ENCODE measurements around the gene HS3ST4.

Gene HS3ST4

DNA sequence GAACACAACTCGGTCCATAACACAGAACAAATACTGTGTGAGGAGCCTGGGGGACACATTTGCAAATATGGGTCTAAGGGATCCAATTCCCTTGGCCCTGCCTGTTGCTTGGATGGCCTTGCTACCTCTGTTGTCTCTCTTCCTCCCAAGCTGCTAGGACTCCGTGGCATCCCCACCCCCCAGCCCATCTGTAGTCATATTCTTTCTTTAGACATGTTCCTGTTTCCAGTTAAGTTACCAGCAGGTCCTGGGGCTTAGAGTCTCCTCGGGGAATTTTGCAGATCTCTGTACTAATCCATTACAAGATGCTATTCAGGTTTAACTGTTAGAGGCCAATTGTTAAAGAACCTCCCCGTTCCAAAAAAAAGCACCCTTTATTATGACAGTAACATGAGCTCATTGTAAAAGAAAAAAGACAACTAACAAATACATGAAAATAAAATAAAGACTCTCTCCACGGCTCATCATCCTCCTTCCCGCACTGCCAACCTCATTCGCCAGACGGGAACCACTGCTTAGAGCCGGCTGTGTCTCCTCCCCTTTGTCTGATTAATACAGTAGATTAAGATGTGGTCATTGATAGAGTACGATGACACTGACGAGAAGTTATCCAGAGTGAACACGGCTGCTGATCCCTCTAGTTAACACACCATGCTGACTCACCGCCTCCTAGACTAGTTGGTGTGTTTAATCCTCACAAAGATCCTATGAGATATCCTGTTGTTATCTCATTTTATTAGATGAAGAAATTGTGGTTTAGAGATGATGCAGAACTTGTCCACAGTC is 22.2 kb downstream of the HS3ST4 start:
- no peaks in the 10 kb centered on the region for H3K9me3 Mint-ChIP-seq
- H3K27ac Mint-ChIP-seq: no peak overlapping the region
- no peak overlapping the region for H3K4me3 Mint-ChIP-seq
- DNase-seq (no peak), ATAC-seq (no peak)
- peaks cover 22% of the 10 kb centered on the region for H3K27me3 Mint-ChIP-seq
- H3K4me1 Mint-ChIP-seq: no peaks in the 10 kb centered on the region

DNA sequence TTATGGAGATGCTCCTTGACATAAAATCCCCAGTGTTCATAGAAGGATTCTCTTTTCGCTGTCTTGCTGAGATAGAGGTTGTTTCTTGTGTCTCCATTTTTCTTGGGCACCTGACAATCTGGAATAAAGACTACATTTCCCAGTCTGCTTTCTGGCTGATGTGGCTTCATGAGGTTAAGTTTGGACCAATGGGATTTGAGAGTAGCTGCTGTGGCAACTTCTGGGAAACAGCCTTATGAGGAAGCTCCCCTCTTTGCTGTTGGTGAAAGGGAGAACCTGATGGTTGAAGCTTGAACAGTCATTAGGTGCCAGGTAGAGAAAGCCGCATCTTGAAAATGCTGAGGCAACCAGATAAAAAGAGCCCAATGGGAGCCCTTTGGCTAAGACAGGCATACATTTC is 24.4 kb downstream of the HS3ST4 start:
- no peak overlapping the region for H3K4me3 Mint-ChIP-seq
- no peak for ATAC-seq
- no peaks in the 10 kb centered on the region for H3K4me1 Mint-ChIP-seq

DNA sequence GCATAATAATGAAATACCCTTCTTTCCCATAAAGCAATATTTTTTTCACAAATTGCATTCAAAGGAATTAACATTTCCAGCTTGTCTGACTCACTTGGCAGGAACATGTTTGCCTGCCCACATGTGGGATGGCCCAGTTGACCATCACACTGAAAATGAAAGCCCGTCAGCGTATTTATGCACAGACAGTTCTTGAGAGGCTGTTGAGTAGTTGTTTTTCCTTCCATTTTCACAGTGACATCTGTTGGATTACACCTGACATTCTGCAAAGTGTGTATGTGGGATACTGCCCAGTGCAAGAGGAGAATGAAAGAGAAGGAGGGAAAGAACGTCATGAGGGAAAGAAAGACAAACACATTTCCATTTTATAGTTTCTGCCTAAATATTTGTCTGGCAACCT is 29.7 kb downstream of the HS3ST4 start:
- H3K27ac Mint-ChIP-seq: no peak overlapping the region
- ATAC-seq: no peak
- no peaks in the 10 kb centered on the region for H3K27me3 Mint-ChIP-seq
- no peak overlapping the region for H3K4me3 Mint-ChIP-seq
- no peaks in the 10 kb centered on the region for H3K9me3 Mint-ChIP-seq
- no peaks in the 10 kb centered on the region for H3K4me1 Mint-ChIP-seq
- DNase-seq: no peak

More for the DNA sequence above, 24.4 kb downstream of the HS3ST4 start:
- no peaks in the 10 kb centered on the region for H3K9me3 Mint-ChIP-seq
- no peak overlapping the region for H3K27ac Mint-ChIP-seq
- no peak for DNase-seq
- H3K27me3 Mint-ChIP-seq: peaks cover 15% of the 10 kb centered on the region

DNA sequence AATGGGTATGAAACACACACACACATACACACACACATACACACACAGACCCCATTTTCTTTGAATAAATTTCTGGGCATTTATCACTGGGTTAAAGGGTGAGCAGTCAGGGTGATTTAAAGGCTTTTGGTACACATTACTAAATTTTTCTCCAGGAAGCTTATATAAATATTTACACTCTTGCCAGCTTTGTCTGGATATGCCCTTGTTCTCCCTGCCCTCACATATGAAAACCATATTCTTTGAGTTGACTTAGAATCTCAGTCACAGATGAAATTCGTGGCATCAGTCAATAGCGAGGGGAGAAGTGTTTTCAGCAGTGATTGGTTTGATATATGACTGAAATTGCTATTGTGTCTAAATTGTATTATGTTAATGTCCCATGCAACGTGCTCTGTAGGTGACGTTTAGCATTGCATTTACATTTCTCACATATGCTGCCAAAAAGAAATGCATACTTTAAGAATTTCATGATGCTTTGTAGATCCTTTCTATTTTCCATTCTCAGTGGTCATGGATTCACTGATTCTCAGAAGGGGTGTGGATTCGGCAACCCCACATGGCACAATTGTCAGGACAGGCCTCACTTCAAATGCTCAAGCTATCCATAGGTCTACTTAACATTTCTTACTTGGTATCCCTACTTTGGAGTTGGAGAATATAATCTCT is 34.8 kb downstream of the HS3ST4 start:
- Mint-ChIP-seq H3K27ac (no peak overlapping the region), H3K4me3 (no peak overlapping the region), H3K9me3 (no peaks in the 10 kb centered on the region), H3K27me3 (no peaks in the 10 kb centered on the region), H3K4me1 (no peaks in the 10 kb centered on the region)
- ATAC-seq (no peak), DNase-seq (no peak)

DNA sequence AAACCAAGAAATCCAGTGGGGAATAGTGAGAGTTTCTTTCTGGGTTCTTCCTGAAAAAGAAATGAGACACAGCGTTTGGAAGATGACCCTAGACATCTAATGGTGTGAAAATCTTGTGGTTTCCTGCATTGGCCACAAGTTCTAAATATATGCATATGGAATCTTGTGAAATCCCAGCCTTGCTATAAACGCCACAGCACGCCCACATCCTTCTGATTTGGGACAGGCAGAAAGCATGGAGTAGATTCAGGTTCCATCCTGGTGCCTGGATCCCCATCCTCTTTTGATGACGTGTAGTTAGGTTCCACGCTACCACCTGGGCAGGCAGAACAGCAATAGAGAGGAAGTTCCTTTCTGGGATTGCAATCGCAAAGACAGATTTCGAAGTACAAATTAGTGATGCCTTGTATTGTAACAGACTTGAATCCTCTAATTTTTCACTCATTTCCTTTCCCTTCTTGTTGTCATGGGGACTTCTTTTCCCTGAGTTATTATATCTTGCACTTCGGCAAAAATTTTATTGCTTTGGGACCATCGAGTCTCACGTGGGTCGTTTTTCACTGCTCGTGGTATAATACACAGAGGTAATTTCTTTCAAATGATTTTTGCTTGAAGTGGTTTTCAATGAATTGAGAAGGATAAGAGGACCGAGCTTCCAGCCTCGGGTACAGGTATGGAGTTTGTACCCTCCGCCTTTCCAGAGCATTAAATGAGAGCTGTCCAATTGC is 37.6 kb downstream of the HS3ST4 start:
- DNase-seq (no peak), ATAC-seq (no peak)
- H3K4me3 Mint-ChIP-seq: no peak overlapping the region
- no peaks in the 10 kb centered on the region for H3K4me1 Mint-ChIP-seq
- no peak overlapping the region for H3K27ac Mint-ChIP-seq
- H3K9me3 Mint-ChIP-seq: no peaks in the 10 kb centered on the region
- no peaks in the 10 kb centered on the region for H3K27me3 Mint-ChIP-seq

DNA sequence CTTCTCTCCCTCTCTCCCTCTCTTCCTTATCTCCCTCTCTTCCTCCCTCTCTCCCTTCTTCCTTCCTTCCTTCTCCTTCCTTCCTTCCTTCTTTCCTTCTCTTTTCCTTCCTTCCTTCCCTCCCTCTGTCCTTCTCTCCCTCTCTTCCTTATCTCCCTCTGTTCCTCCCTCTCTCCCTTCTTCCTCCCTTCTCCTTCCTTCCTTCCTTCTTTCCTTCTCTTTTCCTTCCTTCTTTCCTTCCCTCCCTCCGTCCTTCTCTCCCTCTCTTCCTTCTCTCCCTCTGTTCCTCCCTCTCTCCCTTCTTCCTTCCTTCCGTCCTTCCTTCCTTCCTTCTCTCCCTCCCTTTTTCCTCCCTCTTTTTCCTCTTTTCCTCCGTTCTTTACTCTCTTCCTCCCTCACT is 38.6 kb downstream of the HS3ST4 start:
- no peak for DNase-seq
- ATAC-seq: no peak
- Mint-ChIP-seq H3K4me1 (no peaks in the 10 kb centered on the region), H3K4me3 (no peak overlapping the region), H3K9me3 (no peaks in the 10 kb centered on the region), H3K27me3 (no peaks in the 10 kb centered on the region), H3K27ac (no peak overlapping the region)

DNA sequence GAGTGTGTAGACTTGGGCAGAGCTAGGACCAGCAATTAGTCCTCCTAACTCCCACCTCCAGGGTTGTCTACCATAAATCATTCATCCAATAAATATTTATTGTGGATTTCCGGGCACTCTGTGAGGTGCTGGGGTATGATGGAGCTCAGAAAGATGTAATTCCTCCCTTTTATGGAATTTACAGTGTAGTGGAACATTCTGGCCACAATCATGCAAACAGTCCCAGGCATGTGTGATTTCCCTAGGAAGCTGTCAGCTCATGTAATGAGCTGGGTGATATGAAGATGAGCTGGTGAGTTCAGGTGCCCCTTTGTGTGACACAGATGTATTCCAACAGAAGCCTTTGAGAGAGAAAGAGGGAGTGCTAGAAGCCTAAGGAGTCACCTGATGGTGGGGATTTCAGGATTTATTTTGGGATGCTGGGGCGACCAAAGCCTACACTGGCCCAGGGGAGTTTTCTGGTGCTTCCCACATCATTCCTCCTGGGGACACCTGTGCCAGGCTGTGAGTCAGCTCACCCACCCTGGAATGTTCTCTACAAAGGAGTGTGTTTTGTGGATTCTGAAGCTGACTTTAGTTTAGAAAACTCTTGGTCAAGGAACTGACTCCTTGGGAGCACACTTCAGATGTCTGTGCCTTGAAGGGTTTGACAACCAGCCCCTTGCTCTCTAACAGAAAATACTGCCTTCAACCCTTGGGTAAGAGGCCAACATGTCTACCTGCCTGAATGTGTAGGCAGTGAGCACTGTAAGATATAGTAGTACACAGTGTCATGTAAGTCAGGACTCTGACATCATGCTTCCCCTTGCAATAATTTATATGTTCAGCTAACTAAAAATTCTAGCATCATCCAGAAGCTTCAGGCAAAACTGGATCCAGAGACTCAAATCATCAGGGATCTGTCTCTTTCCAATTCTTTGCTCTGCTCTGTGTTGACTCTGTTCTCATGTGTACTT is 42.9 kb downstream of the HS3ST4 start:
- DNase-seq (no peak), ATAC-seq (no peak)
- Mint-ChIP-seq H3K4me1 (no peaks in the 10 kb centered on the region), H3K4me3 (no peak overlapping the region), H3K27ac (peak overlapping the region in 1 of 2 donors; percentile 27), H3K27me3 (no peaks in the 10 kb centered on the region), H3K9me3 (no peaks in the 10 kb centered on the region)

DNA sequence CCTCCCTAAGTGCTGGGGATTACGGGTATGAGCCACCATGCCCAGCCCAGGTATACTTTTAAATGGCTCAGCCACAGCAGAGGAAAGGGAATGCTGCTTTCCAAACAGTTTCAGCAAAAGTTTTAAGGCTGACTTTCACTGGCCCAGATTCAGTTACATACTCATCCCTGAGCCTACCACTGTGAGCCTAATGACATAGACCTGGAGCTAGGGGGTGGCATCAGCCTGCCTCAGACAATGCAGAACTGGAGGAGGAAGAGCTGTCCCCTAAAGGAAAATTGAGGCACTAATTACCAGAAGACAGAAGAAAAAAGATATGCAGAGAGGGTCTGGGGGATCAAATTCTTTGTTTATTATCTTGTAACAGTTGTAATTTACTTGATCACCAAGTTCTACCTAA is 43.9 kb downstream of the HS3ST4 start:
- no peak for ATAC-seq
- Mint-ChIP-seq H3K27me3 (no peaks in the 10 kb centered on the region), H3K27ac (no peak overlapping the region), H3K4me3 (no peak overlapping the region), H3K4me1 (no peaks in the 10 kb centered on the region), H3K9me3 (no peaks in the 10 kb centered on the region)
- no peak for DNase-seq

DNA sequence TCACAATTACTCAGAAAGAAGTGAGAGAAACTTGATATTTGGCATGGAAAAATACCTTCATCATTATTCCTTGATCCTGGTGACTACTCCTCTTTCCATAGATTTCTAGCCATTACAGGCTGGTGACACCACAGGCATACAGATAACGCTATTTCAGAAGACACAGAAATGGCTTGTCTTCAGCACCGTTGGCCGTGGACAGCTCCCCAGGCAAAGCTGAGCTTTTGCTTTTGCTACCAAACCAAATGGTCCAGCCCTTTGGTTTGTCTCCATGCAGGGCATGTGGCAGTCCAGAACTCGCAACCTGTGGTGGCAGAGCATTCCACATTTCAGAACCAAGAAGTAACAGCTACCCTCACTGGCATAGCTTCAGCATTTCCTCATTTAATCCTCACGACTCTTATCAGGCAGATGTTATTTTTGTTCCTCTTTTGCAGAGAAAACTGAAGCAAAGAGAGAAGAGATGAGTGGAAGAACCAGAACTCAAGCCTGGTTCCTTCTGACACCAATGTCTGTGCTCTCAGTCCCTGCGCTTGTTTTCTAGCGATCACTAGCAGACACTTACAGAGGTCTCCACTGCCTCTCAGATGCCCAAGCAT is 55.5 kb downstream of the HS3ST4 start:
- no peak for DNase-seq

DNA sequence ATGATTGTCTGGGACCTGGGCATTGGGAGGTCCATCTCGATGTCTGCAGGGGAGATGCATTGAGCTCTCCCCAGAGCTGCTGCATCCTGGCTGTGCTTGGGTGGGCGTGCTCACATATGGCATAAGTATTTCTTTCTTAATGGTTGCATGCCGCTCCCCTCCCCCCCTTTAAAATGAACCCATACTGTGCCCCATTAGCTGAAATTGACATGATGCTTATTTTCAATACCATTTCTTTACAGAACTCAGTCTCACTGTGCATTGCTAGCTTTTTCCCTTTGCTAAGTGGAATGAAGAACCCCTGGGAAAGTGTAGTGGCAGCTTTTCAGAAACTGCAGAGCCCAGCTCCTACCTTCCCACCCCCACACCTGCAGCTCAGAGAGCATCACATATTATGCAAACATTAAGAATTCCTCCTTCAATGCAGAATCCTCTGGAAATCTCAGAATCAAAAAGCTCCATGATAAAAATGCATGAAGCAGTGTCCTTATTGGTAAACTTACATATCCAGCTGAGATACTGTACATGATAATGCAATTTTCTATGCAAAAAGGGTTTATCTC is 56.4 kb downstream of the HS3ST4 start:
- H3K27me3 Mint-ChIP-seq: no peaks in the 10 kb centered on the region
- peaks cover 7% of the 10 kb centered on the region in 2 donors for H3K9me3 Mint-ChIP-seq
- H3K27ac Mint-ChIP-seq: no peak overlapping the region
- H3K4me3 Mint-ChIP-seq: no peak overlapping the region
- ATAC-seq: no peak
- no peak for DNase-seq
- H3K4me1 Mint-ChIP-seq: no peaks in the 10 kb centered on the region

More for the DNA sequence above, 55.5 kb downstream of the HS3ST4 start:
- H3K27me3 Mint-ChIP-seq: no peaks in the 10 kb centered on the region
- no peak overlapping the region for H3K27ac Mint-ChIP-seq
- ATAC-seq: no peak
- H3K4me1 Mint-ChIP-seq: no peaks in the 10 kb centered on the region
- H3K9me3 Mint-ChIP-seq: peaks cover 7% of the 10 kb centered on the region in 2 donors
- no peak overlapping the region for H3K4me3 Mint-ChIP-seq

DNA sequence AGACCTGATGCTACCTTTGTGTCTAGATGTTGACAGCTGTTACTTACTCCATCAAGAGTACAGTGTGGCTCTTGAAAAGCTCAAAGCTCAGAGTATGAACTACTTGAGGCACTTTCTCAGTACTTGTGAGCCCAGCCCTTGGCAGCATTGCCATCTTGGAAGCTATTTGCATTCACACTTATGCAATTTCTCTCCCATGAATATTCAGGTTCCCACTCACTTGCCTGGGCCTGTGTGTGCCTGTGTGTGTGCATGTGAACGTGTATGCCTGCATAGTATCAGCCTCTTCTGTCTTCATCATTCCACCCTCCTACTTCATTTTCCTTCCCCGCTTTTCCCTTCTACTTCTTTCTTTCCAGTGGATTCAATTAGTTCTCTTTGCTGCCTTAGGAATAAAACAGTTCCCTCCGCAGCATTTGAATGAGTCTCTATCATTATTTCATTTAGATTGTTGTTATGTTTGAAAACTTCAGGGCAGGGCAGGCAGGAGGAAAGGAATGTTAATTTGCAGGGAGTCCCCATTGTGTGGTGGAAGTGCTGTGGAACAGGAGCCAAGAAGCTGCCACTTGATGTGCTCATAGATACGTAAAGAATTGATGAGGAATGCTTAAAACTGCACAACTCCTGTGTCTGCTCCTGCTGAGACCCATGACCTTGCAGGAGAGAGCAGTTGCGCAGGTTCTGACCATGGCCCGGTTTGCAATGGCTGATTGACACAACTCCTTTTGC is 58.9 kb downstream of the HS3ST4 start:
- DNase-seq (no peak), ATAC-seq (no peak)
- H3K27me3 Mint-ChIP-seq: no peaks in the 10 kb centered on the region
- no peak overlapping the region for H3K27ac Mint-ChIP-seq
- no peaks in the 10 kb centered on the region for H3K4me1 Mint-ChIP-seq
- no peak overlapping the region for H3K4me3 Mint-ChIP-seq
- H3K9me3 Mint-ChIP-seq: peaks cover 7 to 22% of the 10 kb centered on the region in 2 donors

DNA sequence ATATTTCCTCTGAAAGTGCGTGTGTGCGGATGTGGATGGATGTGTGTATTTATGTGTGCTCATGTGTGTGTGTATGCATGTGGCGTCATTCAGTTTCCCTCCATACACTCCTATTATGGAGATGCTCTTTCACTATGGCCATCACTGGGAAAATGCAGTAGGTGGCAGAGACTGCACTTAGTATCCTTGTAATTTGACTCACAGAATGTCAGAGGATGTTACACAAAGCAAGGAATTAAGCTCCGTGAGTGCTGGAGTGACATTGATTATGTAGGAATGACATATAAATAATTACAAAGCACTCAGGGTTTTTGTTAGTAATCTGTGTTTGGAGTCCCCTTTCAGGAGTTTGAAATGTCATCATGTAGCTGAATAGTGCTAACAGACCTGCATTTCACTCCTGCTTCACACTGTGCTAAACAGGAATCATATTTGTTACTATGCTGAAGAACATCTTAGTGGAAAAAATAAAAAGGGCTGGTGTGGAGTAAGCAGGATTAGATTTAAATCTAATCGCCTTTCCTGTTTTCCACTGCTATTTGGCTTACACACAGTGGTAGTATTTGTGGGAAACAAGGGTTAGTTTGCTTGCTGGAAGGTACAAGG is 59.6 kb downstream of the HS3ST4 start:
- Mint-ChIP-seq H3K9me3 (peaks cover 7 to 17% of the 10 kb centered on the region in 2 donors), H3K4me3 (no peak overlapping the region), H3K27me3 (no peaks in the 10 kb centered on the region), H3K27ac (no peak overlapping the region), H3K4me1 (no peaks in the 10 kb centered on the region)
- ATAC-seq (no peak), DNase-seq (no peak)

DNA sequence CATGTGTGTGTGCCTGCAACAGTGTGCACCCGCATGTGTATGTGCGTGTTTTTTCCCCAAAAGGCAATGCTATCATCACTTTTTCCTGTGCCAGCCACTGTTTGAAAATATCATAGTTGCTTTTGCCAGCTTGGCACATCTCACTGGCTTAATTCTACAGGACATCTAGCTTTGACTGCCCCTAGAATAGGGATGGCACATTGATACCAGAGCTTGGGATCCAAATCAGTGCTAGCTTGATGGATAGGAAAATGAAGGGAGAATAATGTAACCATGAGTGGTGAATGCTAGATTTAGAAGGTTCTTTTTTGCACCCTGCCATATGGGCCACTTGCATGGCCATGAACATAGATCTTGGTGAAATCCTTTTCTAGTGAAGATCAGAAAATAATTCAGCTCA is 72.7 kb downstream of the HS3ST4 start:
- Mint-ChIP-seq H3K27ac (no peak overlapping the region), H3K9me3 (no peaks in the 10 kb centered on the region), H3K4me3 (no peak overlapping the region), H3K4me1 (no peaks in the 10 kb centered on the region), H3K27me3 (no peaks in the 10 kb centered on the region)
- DNase-seq: no peak
- no peak for ATAC-seq

DNA sequence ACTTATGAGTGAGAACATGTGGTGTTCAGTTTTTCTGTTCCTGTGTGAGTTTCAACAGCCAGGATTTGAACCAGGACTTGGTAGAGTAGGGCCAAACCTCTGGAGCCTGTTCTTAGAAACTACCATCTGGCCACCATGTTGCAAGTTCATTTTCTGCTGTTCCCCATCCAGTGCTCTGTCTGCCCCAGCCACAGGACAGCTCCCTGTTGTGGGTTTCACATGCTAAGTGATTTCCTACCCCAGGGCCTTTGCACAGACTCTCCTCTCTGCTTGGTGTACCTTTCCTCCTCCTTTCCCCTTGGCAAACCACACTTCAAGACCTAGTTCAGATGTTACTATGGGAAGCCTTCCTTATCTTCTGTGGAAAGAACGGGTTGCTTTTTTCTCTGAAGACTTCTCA is 79.5 kb downstream of the HS3ST4 start:
- H3K4me1 Mint-ChIP-seq: no peaks in the 10 kb centered on the region
- DNase-seq (no peak), ATAC-seq (no peak)
- H3K4me3 Mint-ChIP-seq: no peak overlapping the region
- H3K27ac Mint-ChIP-seq: no peak overlapping the region
- peaks cover 4 to 6% of the 10 kb centered on the region in 2 donors for H3K9me3 Mint-ChIP-seq
- peaks cover 9% of the 10 kb centered on the region for H3K27me3 Mint-ChIP-seq
